GM21717 (cell line): ENCODE data around the gene INSRR.

Source experiments
- ATAC-seq: cut with Tn5 transposase; IDR thresholded peaks from one replicate; pipeline ENCODE4 v1.9.1; 2021; ENCODE audit warnings: mild to moderate bottlenecking, moderate library complexity; ENCODE audit not compliant: unreplicated experiment

INSRR gene

DNA sequence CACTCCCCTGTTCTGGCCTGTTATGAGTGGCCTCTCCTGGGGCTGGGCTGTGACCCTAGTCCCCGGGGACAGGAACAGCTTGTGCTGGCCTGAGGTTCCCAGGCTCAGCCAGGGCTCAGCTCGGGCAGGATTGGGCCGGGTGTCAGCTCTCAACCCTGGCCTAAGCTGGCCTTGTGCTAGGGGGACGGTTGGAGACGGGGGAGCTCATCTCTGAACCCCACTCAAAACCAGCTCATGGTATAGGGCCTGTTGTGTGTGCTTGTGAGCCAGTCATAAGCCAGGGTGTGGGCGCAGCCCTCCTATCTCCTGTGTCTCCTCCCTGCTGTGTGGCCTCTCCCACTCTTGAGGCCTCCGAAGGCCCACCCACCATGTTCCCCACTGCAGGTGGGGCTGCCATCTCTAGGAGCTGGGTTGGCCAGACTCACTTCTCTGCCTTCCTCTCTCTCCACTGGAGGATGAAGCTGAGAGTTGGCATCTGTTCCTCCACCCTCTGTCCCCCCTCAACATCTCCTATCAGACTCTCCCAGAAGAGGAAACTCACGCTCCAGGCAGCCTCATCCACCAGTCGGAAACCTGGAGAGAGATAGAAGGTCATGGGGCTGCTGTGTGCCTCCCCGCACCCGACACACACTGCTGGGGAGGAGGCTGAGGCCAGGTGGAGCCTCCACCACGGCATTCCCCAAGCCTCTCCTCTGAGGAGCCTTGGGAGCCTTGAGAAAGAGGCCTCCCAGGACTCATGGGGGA lies 36.0 kb upstream of the INSRR start:
- no peak for ATAC-seq

DNA sequence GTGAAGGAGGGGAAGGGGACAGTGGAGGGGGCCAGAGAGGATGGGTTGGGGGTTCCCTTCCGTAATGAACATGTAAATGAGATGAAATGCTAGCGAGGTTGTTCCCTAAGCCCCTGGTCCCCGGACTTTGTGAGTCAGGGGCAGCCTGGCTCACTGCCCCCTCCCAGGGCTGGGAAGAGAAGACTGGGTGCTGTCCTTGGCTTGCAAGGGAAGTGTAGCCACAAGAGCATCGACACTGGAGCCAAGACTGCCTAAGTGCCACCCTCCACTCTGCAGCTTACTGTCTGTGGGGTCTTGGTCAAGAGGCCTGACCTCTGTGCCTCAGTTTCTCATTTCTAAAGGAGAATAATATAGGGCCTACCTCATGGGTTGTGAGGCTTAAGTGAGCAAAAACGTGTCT lies 35.1 kb upstream of the INSRR start:
- no peak for ATAC-seq

GRCh38 chr1:156893048-156893953 lies 34.4 kb upstream of the INSRR start, which contains the start of gene PEAR1:
TSS of gene PEAR1 (plus strand) at chr1:156893718. CDS start at chr1:156903927, 10,209 bp downstream.
- no peak for ATAC-seq

DNA sequence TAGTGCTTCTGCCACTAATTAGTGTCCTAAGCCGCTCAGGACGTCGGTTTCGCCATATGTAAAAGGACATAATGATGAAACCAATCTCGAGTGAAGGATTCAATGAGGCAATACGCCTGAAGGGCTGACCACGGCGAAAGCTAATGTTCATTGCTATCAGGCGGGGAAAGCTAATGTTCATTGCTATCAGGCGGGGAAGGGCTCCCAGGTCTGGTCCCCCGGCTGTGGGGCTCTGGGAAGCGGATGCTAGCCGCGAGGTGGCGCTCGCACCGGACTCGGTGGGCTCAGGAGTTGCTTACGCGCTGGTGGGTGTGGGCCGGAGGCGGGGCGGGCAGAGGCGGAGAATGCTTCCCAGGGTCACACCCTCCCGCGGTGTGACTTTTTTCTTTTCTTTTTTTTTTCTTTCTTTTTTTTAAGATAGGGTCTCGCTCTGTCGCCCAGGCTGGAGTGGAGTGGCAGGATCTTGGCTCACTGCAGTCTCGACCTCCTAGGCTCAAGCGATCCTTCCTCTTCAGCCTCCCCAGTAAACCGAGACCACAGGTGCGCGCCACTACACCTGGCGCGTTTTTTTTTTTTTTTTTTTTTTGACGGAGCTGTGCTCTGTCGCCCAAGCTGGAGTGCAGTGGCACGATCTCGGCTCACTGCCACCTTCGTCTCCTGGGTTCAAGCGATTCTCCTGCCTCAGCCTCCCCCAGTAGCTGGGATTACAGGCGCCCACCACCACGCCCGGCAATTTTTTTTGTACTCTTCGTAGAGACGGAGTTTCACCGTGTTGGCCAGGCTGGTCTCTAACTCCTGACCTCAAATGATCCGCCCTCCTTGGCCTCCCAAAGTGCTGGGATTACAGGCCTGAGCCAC lies 33.5 kb upstream of the INSRR start:
- ATAC-seq: no peak

DNA sequence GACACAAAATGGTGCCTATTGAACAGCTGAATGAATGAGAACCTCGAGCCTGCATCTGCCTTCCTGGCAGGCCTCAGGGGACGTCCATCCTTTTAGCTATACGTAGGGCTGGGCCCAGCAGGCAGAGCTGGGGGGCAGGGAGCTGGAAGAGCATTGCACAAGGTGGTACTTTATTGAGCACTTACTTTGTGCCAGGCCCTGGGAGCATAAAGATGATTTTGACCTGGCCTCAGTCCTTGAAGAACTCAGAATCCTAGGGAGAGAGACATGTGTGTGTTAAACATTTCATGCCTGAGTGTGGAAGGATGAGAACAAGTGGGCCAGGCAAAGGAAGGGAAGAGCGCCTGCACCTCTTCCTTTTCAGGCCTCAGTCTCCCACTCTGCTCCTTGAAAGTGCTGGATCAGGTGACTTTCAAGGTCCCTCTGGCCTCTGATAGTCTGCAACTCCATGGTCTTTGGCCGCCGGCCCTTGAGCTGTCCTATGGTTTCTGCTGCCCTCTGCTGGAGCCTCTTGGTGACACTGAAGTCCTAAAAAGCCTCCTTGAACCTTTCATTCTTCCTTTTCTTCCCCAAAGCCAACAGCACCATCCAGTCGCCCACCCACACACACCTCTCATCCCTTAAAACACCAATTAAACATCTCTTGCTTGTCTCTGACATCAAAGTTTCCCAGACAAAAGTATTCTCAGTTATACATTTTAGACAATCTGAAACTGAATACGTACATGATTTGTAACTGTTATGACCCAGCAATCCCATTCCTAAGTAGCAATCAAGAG lies 31.1 kb upstream of the INSRR start:
- no peak for ATAC-seq

DNA sequence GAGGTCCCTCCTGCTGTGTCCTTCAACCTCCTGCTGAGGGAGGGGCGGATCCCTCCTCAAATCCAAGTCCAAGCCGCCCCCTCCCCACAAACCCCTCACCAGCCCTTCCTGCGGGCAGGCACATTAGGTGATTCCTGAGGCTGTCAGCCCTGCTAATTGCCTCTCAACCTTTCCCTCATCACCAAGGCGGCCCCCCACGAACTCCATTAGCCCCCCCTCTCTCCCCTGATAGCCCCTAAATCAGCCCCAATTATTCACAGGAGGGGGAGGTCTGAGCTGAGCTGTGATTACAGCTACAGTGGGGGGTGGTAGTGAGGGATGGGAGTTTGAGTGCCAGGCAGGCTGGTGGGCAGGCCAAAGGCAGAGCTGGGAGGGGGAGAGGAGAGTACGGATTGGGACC lies 28.8 kb upstream of the INSRR start:
- ATAC-seq: no peak

- no peak for ATAC-seq
Measured at GRCh38 chr1:156887317-156887716, 28.4 kb upstream of the INSRR start.

- ATAC-seq: no peak
Measured at GRCh38 chr1:156886583-156887281, 27.8 kb upstream of the INSRR start.

- no peak for ATAC-seq
Measured at GRCh38 chr1:156885880-156886355, 27.0 kb upstream of the INSRR start.

DNA sequence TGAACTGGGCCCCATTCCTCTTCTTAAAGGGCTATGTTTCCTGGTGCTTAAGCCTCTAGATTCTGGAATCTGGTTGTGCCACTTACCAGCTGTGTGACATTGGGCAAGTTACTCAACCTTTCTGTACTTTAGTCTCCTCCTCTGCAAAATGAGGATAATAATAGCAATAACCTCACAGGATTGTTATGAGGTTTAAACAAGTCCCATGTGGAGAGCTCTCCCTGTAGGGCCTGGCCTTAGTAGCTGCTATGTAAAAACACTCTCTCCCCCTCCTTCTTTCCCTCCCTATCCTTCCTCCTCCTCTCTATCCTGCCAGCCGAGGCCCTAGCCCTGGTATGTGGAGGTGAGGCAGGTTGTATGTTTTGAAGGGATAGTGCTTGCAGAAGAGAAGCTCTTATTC lies 26.4 kb upstream of the INSRR start:
- ATAC-seq: no peak

- no peak for ATAC-seq
Measured at GRCh38 chr1:156884560-156885184, 25.8 kb upstream of the INSRR start.

DNA sequence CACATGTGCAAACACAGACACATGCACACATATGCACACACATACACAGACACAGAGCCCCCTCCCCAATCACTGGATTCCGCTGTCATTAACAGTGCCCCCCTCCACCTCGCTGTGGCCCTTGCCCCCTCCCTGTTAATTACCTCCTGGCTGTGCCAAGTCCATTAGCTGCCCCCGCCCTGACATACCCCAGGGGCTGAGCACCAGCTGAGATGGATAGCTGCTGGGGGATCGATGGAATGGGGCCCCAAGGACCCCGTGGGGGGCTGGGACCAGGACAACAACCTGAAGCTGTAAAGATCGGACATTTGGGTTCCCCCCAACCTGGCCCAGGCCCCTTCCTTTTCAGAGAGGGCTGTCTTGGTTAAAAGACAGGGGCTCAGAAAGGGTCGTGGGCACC lies 25.0 kb upstream of the INSRR start:
- ATAC-seq: no peak

DNA sequence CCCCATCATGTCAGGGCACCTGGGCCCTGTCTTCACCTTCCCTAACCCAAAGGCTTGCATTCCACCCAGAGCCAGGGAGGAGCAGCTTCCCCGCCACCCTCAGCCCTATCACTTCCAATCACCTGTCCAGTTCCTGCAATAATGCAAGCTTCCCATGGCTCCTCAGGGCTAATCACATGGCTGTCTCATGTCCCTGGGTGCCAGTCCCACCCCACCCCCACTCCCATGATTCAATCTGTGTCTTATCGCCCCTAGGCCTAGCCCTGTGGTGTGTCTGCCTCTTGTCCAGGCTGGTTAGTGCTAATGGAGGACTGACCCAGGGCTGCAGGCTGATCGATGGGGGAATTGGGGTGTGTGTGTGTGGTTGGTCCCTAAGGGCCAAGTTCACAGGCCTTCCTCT lies 23.6 kb upstream of the INSRR start:
- ATAC-seq: no peak

GRCh38 chr1:156881663-156882062 lies 22.7 kb upstream of the INSRR start:
- no peak for ATAC-seq

DNA sequence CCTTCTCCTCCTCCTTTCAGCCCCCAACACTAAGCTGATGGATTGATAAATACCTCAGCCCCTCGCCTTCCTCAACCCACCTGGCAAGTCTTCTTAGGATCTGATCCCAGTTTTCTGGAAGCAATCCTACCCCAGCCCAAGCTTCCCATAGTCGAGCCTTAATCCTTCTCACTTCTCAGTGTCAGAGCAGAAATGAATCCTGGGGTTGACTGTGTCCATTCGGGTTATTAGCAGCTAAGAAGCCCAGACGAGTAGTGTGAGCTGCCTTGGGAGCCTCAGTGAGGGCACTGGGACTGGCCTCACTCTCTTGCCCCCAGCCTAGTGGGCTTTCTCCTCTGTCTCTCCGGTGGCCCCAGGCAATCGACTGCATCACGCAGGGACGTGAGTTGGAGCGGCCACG lies 22.2 kb upstream of the INSRR start:
- ATAC-seq: no peak

- ATAC-seq: no peak
Measured at GRCh38 chr1:156880473-156880872, 21.6 kb upstream of the INSRR start.

- ATAC-seq: no peak
Measured at GRCh38 chr1:156879876-156880275, 21.0 kb upstream of the INSRR start.

- ATAC-seq: no peak
Measured at GRCh38 chr1:156877433-156878170, 18.7 kb upstream of the INSRR start.
